Activated naive CD8-positive, alpha-beta T cell treated with anti-CD3 and anti-CD28 coated beads for 36 hours (primary cell): Measurements from ENCODE around the gene RAMP1. TPM values are rescaled to one million over a fixed set of nuclear protein-coding genes. Genes with fewer than 3 reads are reported as not detected.
"Not testable (repeated sequence)": the region's sequence is repeated elsewhere in the genome, so short reads cannot be mapped to it uniquely, and the experiment has no call there.

Experiments
- DNase-seq: peaks from one replicate; pipeline ENCODE4 v3.0.0; 2021
- H3K27ac Mint-ChIP-seq: one replicate; pipeline ENCODE4 v1.8.0; 2022; ENCODE audit warnings: mild to moderate bottlenecking, moderate library complexity, mixed read lengths
- H3K27me3 Mint-ChIP-seq: one replicate; pipeline ENCODE4 v1.8.0; 2022; ENCODE audit warnings: mild to moderate bottlenecking, mixed read lengths
- H3K36me3 Mint-ChIP-seq: one replicate; pipeline ENCODE4 v1.8.0; 2021; ENCODE audit warnings: mild to moderate bottlenecking, mixed read lengths
- H3K4me1 Mint-ChIP-seq: one replicate; pipeline ENCODE4 v1.8.0; 2021; ENCODE audit warnings: mixed read lengths
- H3K4me3 Mint-ChIP-seq: one replicate; pipeline ENCODE4 v1.8.0; 2022; ENCODE audit warnings: mild to moderate bottlenecking, moderate library complexity, mixed read lengths
- H3K9me3 Mint-ChIP-seq: one replicate; pipeline ENCODE4 v1.8.0; 2022; ENCODE audit warnings: mixed read lengths
- total RNA-seq, 2 experiments: library from RNA; stranded (reverse); gene quantifications; one replicate each; pipeline ENCODE4 v1.2.3, GENCODE V29; 2021

Gene RAMP1
- under 1 TPM; 0.24 to 0.25 TPM for total RNA-seq

DNA sequence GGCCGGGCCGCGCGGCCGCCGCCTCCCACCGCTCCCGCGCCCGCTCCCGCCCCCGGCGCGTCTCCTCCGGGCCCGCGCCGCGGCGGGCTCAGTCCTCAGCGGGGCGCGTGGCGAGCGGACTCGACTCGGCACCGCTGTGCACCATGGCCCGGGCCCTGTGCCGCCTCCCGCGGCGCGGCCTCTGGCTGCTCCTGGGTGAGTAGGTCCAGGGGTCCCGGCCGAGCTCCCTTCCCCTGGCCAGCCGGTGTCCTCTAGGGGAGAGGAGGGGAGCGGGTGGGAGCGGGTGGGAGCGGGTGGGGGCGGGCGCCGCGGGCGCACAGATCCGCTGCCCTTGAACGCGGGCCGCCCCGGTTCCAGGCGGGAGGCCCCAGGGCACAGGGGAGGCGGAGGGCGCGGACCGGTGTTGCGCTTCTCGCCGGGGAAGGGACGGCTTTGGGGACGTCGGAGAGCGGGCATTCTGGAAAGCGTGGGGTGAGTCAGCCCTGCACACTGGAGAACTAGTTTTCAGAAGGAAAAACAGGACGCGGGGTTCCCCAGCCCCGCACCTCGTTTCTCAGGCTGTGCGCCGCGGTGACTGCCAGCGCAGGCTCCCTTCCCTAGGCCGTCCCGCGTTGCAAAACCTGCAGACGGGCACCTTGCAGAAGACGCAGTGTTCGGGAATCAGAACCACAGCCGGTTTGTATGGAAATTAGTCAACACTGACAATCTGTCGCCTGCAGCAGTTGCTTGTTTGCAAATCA lies at the start of gene RAMP1:
TSS of gene RAMP1 (plus strand) at position 91 of the 740 bp plus-strand sequence. CDS start at position 144, 53 bp downstream.
- no peak for DNase-seq
- H3K9me3 Mint-ChIP-seq: no peaks in the 10 kb centered on the region
- H3K4me1 Mint-ChIP-seq: peaks cover 7% of the 10 kb centered on the region
- no peaks in the 10 kb centered on the region for H3K36me3 Mint-ChIP-seq
- no peak within 1 kb of the TSS for H3K27ac Mint-ChIP-seq
- peak within 1 kb of the TSS; percentile 26 for H3K4me3 Mint-ChIP-seq
- peaks cover 49% of the 10 kb centered on the region for H3K27me3 Mint-ChIP-seq

DNA sequence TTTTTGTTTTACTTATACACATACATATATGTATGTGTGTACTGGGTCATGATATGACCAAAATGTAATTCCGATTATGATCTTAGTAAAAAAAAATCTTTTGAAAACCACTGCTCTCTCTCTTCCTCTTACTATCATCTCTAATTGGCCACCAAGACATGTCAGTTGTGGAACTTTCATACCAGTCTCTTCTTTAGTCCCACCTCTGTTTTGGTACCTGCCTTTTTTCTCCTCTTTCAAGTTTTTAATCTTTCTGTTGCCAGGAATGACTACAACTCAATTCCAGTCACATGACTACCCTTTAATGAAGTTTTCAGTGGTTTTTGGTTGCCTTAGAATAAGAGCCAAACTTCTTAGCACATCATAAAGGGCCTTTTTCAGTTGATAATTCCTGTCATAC lies 43.8 kb upstream of the RAMP1 start:
- Mint-ChIP-seq H3K4me1 (peaks cover 4% of the 10 kb centered on the region), H3K27me3 (no peaks in the 10 kb centered on the region), H3K36me3 (no peaks in the 10 kb centered on the region), H3K4me3 (no peak overlapping the region), H3K27ac (no peak overlapping the region), H3K9me3 (no peaks in the 10 kb centered on the region)
- DNase-seq: no peak

DNA sequence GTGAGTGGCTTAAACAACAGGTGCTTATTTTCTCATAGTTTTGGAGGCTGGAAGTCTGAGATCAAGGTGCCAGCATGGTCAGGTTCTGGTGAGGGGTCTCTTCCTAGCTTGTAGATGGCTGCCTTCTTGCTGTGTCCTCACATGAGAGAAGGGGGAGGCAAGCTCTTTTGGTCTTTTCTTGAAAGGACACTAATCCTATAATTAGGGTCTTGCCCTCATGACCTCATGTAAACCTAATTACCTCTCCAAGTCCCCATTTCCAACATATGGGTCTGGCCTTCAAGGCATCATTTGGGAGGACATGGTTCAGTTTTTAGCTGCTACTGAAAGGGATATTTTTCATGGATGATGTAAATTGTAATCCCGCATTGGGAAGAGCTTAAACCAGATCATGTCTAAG lies 42.9 kb upstream of the RAMP1 start:
- no peak for DNase-seq
- no peak overlapping the region for H3K4me3 Mint-ChIP-seq
- no peaks in the 10 kb centered on the region for H3K9me3 Mint-ChIP-seq
- peaks cover 4% of the 10 kb centered on the region for H3K4me1 Mint-ChIP-seq
- no peaks in the 10 kb centered on the region for H3K27me3 Mint-ChIP-seq
- no peaks in the 10 kb centered on the region for H3K36me3 Mint-ChIP-seq
- H3K27ac Mint-ChIP-seq: no peak overlapping the region

GRCh38 chr2:237818066-237818473 lies 41.4 kb upstream of the RAMP1 start:
- H3K4me1 Mint-ChIP-seq: peaks cover 4% of the 10 kb centered on the region
- H3K36me3 Mint-ChIP-seq: no peaks in the 10 kb centered on the region
- no peaks in the 10 kb centered on the region for H3K27me3 Mint-ChIP-seq
- H3K27ac Mint-ChIP-seq: no peak overlapping the region
- no peak for DNase-seq
- H3K9me3 Mint-ChIP-seq: no peaks in the 10 kb centered on the region
- H3K4me3 Mint-ChIP-seq: no peak overlapping the region

- Mint-ChIP-seq H3K4me3 (no peak overlapping the region), H3K9me3 (no peaks in the 10 kb centered on the region), H3K36me3 (no peaks in the 10 kb centered on the region), H3K27me3 (no peaks in the 10 kb centered on the region), H3K27ac (no peak overlapping the region), H3K4me1 (peaks cover 4% of the 10 kb centered on the region)
- DNase-seq: no peak
These were observed 40.2 kb upstream of the RAMP1 start for GRCh38 chr2:237819231-237819630.

DNA sequence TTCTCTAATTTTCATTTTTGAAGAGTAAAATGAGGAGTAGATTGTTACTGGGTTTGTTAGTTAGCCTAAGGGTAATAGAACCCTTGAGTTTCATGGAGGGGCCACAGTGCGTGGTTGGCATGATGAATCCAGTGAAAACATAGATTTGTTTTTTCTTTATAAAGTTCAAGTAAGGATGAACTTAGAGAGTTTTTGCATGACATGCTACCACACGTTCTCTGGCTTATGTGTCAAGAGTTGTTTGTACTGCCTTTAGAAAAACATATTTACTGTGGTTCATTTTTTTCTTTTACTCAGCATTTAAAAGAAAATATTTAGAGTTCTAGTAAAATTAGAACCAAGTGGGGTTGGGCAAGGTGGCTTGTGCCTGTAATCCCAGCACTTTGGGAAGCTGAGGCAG lies 39.0 kb upstream of the RAMP1 start:
- no peak for DNase-seq
- Mint-ChIP-seq H3K27me3 (no peaks in the 10 kb centered on the region), H3K9me3 (no peaks in the 10 kb centered on the region), H3K4me1 (peaks cover 4% of the 10 kb centered on the region), H3K36me3 (no peaks in the 10 kb centered on the region), H3K4me3 (no peak overlapping the region), H3K27ac (no peak overlapping the region)

GRCh38 chr2:237823544-237823943 lies 35.9 kb upstream of the RAMP1 start:
- H3K9me3 Mint-ChIP-seq: no peaks in the 10 kb centered on the region
- H3K27me3 Mint-ChIP-seq: no peaks in the 10 kb centered on the region
- H3K4me1 Mint-ChIP-seq: no peaks in the 10 kb centered on the region
- no peak overlapping the region for H3K4me3 Mint-ChIP-seq
- no peak overlapping the region for H3K27ac Mint-ChIP-seq
- H3K36me3 Mint-ChIP-seq: no peaks in the 10 kb centered on the region
- no peak for DNase-seq

GRCh38 chr2:237824085-237824484 lies 35.3 kb upstream of the RAMP1 start:
- no peak overlapping the region for H3K27ac Mint-ChIP-seq
- H3K9me3 Mint-ChIP-seq: no peaks in the 10 kb centered on the region
- no peaks in the 10 kb centered on the region for H3K4me1 Mint-ChIP-seq
- DNase-seq: no peak
- H3K27me3 Mint-ChIP-seq: no peaks in the 10 kb centered on the region
- no peak overlapping the region for H3K4me3 Mint-ChIP-seq
- no peaks in the 10 kb centered on the region for H3K36me3 Mint-ChIP-seq

DNA sequence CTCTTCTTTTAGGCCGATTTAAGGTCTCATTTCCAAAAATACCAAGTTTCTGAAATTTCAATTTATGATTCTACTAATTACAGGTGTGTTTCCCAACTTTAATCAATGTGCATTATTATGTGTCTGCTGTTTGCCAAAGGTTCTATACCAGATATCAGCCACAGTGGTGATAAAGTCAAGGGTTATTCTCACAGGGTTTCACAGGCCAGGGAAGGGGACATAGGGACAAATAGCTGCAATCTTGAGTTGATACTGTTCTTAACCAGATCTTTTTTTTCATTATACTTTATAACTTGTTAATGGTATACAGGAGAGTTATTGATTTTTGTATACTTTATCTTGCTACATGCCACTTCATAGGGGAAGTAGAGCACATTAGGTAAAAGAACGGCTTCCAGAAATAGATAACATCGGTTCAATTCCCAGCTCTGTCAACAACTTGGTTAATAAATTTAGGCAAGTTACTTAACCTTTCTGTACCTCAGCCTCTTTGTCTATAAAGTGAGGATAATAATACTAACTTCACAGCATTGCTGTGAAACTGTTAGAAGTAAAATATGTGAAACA lies 31.9 kb upstream of the RAMP1 start:
- Mint-ChIP-seq H3K36me3 (no peaks in the 10 kb centered on the region), H3K9me3 (no peaks in the 10 kb centered on the region), H3K27me3 (no peaks in the 10 kb centered on the region), H3K27ac (no peak overlapping the region), H3K4me1 (no peaks in the 10 kb centered on the region), H3K4me3 (no peak overlapping the region)
- no peak for DNase-seq

- H3K4me3 Mint-ChIP-seq: no peak overlapping the region
- H3K36me3 Mint-ChIP-seq: no peaks in the 10 kb centered on the region
- H3K27me3 Mint-ChIP-seq: no peaks in the 10 kb centered on the region
- DNase-seq: no peak
- H3K9me3 Mint-ChIP-seq: no peaks in the 10 kb centered on the region
- H3K4me1 Mint-ChIP-seq: no peaks in the 10 kb centered on the region
- no peak overlapping the region for H3K27ac Mint-ChIP-seq
These were observed 28.9 kb upstream of the RAMP1 start for GRCh38 chr2:237830522-237830921.

DNA sequence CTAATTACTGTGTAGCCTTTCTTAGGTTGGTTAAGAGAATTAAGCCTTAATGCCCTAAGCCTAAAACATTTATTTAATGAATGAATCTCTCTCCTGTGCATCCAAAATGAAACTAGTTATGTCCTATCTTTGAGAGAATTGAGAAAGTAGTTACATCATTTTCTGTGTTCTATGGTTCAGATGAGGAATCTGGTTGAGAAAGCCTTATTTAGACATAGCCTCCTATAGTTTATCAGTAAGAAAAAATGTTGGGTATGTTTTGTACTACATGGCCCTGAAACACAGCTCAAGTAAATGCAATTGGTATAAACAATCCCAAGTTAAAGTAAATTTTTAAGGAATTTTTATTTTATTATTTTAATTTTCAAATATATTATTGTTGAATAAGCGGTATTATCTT lies 25.9 kb upstream of the RAMP1 start:
- H3K27ac Mint-ChIP-seq: no peak overlapping the region
- no peaks in the 10 kb centered on the region for H3K4me1 Mint-ChIP-seq
- H3K4me3 Mint-ChIP-seq: no peak overlapping the region
- no peaks in the 10 kb centered on the region for H3K36me3 Mint-ChIP-seq
- no peaks in the 10 kb centered on the region for H3K9me3 Mint-ChIP-seq
- H3K27me3 Mint-ChIP-seq: no peaks in the 10 kb centered on the region
- DNase-seq: no peak

- no peak overlapping the region for H3K27ac Mint-ChIP-seq
- DNase-seq: no peak
These were observed 24.1 kb upstream of the RAMP1 start for GRCh38 chr2:237835372-237835771.

DNA sequence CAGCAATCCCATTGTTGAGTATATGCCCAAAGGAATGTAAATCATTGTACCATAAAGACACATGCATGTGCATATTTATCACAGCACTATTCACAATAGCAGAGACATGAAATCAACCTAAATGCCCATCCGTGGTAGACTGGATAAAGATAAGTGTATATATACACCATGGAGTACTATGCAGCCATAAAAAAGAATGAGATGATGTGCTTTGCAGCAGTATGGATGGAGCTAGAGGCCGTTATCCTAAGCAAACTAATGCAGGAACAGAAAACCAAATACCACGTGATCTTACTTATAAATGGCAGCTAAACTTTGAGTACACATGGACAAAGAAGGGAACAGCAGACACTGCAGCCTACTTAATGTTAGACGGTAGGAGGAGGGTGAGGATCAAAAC lies 18.4 kb upstream of the RAMP1 start:
- no peak overlapping the region for H3K27ac Mint-ChIP-seq
- no peaks in the 10 kb centered on the region for H3K4me1 Mint-ChIP-seq
- no peak overlapping the region for H3K4me3 Mint-ChIP-seq
- H3K36me3 Mint-ChIP-seq: no peaks in the 10 kb centered on the region
- no peak for DNase-seq
- H3K9me3 Mint-ChIP-seq: peaks cover 6% of the 10 kb centered on the region
- H3K27me3 Mint-ChIP-seq: no peaks in the 10 kb centered on the region

More at GRCh38 chr2:237835372-237835771, 24.1 kb upstream of the RAMP1 start:
- no peaks in the 10 kb centered on the region for H3K9me3 Mint-ChIP-seq
- no peaks in the 10 kb centered on the region for H3K36me3 Mint-ChIP-seq
- H3K4me3 Mint-ChIP-seq: no peak overlapping the region
- no peaks in the 10 kb centered on the region for H3K27me3 Mint-ChIP-seq
- no peaks in the 10 kb centered on the region for H3K4me1 Mint-ChIP-seq

GRCh38 chr2:237848940-237849339 lies 10.5 kb upstream of the RAMP1 start:
- not testable (repeated sequence) for H3K36me3 Mint-ChIP-seq, H3K27me3 Mint-ChIP-seq, H3K4me3 Mint-ChIP-seq, H3K4me1 Mint-ChIP-seq, H3K27ac Mint-ChIP-seq, DNase-seq
- H3K9me3 Mint-ChIP-seq: peaks cover 15% of the 10 kb centered on the region

GRCh38 chr2:237854295-237854694 lies 5.1 kb upstream of the RAMP1 start:
- H3K9me3 Mint-ChIP-seq: no peaks in the 10 kb centered on the region
- no peak for DNase-seq
- peaks cover 15% of the 10 kb centered on the region for H3K27me3 Mint-ChIP-seq
- H3K36me3 Mint-ChIP-seq: no peaks in the 10 kb centered on the region
- peaks cover 5% of the 10 kb centered on the region for H3K4me1 Mint-ChIP-seq
- no peak overlapping the region for H3K4me3 Mint-ChIP-seq
- no peak overlapping the region for H3K27ac Mint-ChIP-seq

- no peak overlapping the region for H3K4me3 Mint-ChIP-seq
- H3K27ac Mint-ChIP-seq: no peak overlapping the region
- DNase-seq: no peak
- peaks cover 7% of the 10 kb centered on the region for H3K4me1 Mint-ChIP-seq
- peaks cover 46% of the 10 kb centered on the region for H3K27me3 Mint-ChIP-seq
- H3K9me3 Mint-ChIP-seq: no peaks in the 10 kb centered on the region
- H3K36me3 Mint-ChIP-seq: no peaks in the 10 kb centered on the region
These were observed 1.6 kb upstream of the RAMP1 start for GRCh38 chr2:237857791-237858190.
